ENCODE measurements around the gene PACRG. TPM values are rescaled to one million over a fixed set of nuclear protein-coding genes. Genes with fewer than 3 reads are reported as not detected.
A peak's percentile ranks its signal among the peaks of the same experiment; 100 is the strongest.

The PACRG gene
- total and polyA plus RNA-seq, 2 experiments from 2014 or later: 0.83 to 3.7 TPM

DNA sequence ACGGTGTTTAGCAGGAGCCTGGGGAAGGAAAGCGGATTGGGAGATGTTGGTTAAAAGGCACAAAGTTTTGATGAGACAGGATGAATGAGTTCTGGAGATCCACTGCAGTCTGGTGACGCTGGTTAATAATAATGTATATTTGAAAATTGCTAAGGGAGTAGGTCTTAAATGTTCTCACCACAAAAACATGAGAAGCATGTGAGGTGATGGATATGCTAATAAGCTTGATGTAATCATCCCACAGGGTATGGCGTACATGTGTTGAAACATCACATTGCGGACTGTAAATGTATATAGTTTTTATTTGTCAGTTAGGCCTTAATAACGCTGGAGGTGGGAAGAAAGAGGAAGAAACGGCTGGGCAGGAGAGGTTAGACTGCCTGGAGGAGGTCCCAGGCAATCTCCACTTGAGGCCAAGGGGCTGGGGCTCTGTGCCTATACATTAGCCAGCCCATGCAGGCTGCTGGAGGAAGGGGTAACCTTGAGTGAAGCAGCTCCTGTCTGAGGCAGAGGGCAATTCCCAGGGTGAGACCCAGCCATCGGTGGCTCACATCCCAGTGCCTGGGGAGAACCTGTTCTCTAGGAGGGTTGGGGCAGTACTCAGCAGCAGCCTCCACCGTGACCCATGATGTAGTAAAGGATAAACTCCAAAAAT lies 498.5 kb downstream of the PACRG start:
- H3K9me3 ChIP-seq (ENCODE audit: low read depth): no peaks in the 10 kb centered on the region
- H3K4me1 ChIP-seq (ENCODE audit: low read depth): peaks cover 20% of the 10 kb centered on the region
- no peak overlapping the region for H3K27ac ChIP-seq
- no peaks in the 10 kb centered on the region for H3K36me3 ChIP-seq
- H3K27me3 ChIP-seq: no peaks in the 10 kb centered on the region
- DNase-seq (ENCODE audit: low read depth in 1 of 2, low spot score in 1 of 2): no peak
- TF ChIP-seq CTCF (IDR thresholded peaks at IDR 0.05; ENCODE audit: low read depth, low read length): no peak
- H3K4me3 ChIP-seq: no peak overlapping the region

GRCh38 chr6:163226836-163227485 lies 499.2 kb downstream of the PACRG start:
- H3K27ac ChIP-seq: no peak overlapping the region
- no peaks in the 10 kb centered on the region for H3K9me3 ChIP-seq (ENCODE audit: low read depth)
- H3K36me3 ChIP-seq: no peaks in the 10 kb centered on the region
- H3K4me1 ChIP-seq (ENCODE audit: low read depth): peaks cover 20% of the 10 kb centered on the region
- peak in 1 of 2 donors; percentile 2 for DNase-seq (ENCODE audit: low read depth in 1 of 2, low spot score in 1 of 2)
- H3K4me3 ChIP-seq: no peak overlapping the region
- TF ChIP-seq CTCF (IDR thresholded peaks at IDR 0.05; ENCODE audit: low read depth, low read length): no peak
- H3K27me3 ChIP-seq: no peaks in the 10 kb centered on the region

DNA sequence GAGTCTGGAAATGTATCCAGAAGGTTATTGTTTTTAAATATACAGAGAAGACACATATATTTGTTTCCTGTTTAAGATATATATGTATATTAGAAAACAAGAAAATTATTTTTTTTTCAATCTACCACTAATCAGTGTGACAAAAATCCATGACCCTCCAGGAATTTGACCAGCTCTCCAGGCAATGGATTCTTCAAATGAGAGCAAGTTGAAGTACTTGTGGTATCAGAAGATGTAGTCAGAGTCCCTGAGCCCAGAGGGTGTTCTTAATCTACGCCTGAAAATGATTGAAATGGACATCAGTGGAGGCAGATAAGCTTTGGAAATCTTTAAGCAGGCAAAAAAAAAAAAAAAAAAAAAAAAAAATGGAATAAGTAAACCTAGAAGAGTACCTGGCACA lies 500.3 kb downstream of the PACRG start:
- H3K36me3 ChIP-seq: no peaks in the 10 kb centered on the region
- H3K4me1 ChIP-seq (ENCODE audit: low read depth): peaks cover 20% of the 10 kb centered on the region
- H3K27ac ChIP-seq: peak overlapping the region; percentile 39
- no peak overlapping the region for H3K4me3 ChIP-seq
- peak in 1 of 2 donors; percentile 46 for DNase-seq (ENCODE audit: low read depth in 1 of 2, low spot score in 1 of 2)
- H3K27me3 ChIP-seq: no peaks in the 10 kb centered on the region
- no peak for TF ChIP-seq CTCF (IDR thresholded peaks at IDR 0.05; ENCODE audit: low read depth, low read length)
- no peaks in the 10 kb centered on the region for H3K9me3 ChIP-seq (ENCODE audit: low read depth)

DNA sequence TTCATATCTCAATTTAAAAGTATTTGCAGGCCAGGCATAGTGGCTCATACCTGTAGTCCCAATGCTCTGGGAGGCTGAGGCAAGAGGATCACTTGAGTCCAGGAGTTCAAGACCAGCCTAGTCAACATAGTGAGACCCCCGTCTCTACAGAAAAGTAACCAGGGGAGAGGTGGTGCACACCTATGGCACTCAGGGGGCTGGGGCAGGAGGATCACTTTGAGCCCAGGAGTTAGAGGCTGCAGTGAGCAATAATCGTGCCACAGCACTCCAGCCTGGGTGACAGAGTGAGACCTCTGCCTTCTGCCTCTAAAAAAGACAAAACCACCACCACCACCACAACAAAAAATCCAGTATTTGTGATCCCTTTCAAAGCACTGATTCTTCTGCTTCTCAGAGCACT lies 501.3 kb downstream of the PACRG start:
- no peak overlapping the region for H3K4me3 ChIP-seq
- no peak overlapping the region for H3K27ac ChIP-seq
- no peak for DNase-seq (ENCODE audit: low read depth in 1 of 2, low spot score in 1 of 2)
- no peaks in the 10 kb centered on the region for H3K9me3 ChIP-seq (ENCODE audit: low read depth)
- H3K4me1 ChIP-seq (ENCODE audit: low read depth): peaks cover 20% of the 10 kb centered on the region
- H3K36me3 ChIP-seq: no peaks in the 10 kb centered on the region
- no peaks in the 10 kb centered on the region for H3K27me3 ChIP-seq
- no peak for TF ChIP-seq CTCF (IDR thresholded peaks at IDR 0.05; ENCODE audit: low read depth, low read length)

DNA sequence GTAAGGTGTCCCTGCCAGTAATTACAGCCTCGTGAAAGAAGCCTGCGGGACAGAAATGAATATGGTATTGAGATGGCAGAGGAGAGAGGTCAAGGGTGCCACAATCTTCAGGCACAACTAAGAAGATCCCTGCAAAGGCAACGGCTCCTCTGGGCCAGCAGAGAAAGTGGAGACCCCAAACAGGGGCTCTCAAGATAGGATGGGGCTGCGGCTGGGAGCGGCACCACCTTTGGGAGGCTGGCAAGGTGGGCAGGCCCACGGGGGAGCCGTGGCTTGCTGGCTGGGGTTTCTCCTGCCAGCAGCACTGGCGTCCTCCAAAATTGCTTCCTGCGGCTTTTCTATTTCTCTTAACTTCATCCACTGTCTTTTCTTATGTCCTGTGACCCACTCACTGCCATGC lies 503.1 kb downstream of the PACRG start:
- H3K27me3 ChIP-seq: no peaks in the 10 kb centered on the region
- no peaks in the 10 kb centered on the region for H3K9me3 ChIP-seq (ENCODE audit: low read depth)
- no peak for DNase-seq (ENCODE audit: low read depth in 1 of 2, low spot score in 1 of 2)
- H3K4me3 ChIP-seq: no peak overlapping the region
- H3K36me3 ChIP-seq: no peaks in the 10 kb centered on the region
- TF ChIP-seq CTCF (IDR thresholded peaks at IDR 0.05; ENCODE audit: low read depth, low read length): no peak
- H3K4me1 ChIP-seq (ENCODE audit: low read depth): peaks cover 20% of the 10 kb centered on the region
- H3K27ac ChIP-seq: no peak overlapping the region

Measured in cardiac muscle cell (in vitro differentiated cells and primary cell).